Thyroid gland (tissue), 4 donors: ENCODE data around the gene MAP10. TPM values are rescaled to one million over a fixed set of nuclear protein-coding genes. Genes with fewer than 3 reads are reported as not detected.
"Not testable (repeated sequence)": the region's sequence is repeated elsewhere in the genome, so short reads cannot be mapped to it uniquely, and the experiment has no call there.

Experiments used
- DNase-seq, 2 donors: peaks; one replicate each; pipeline ENCODE4 v3.0.0-alpha.2; 2019
- H3K27ac ChIP-seq, 3 donors: fragments of 200-600 bp; sonication (generic); 1 replicate in 2 of 3; 2 replicates in 1 of 3; pipeline ENCODE4 v1.5.1; 2016 to 2019; ENCODE audit warnings: mild to moderate bottlenecking in 1 of 3, moderate library complexity in 1 of 3
- H3K27me3 ChIP-seq: fragments of 200-600 bp; sonication (generic); one replicate; pipeline ENCODE4 v1.5.1; 2019
- H3K36me3 ChIP-seq, 2 donors: fragments of 200-600 bp; sonication (generic); one replicate each; pipeline ENCODE4 v1.5.1; 2016 to 2019
- H3K4me1 ChIP-seq, 2 donors: fragments of 200-600 bp; sonication (generic); one replicate each; pipeline ENCODE4 v1.5.1; 2017 to 2019
- H3K4me3 ChIP-seq, 3 donors: fragments of 200-600 bp; sonication (generic); replicated peaks in 1 of 3; 1 replicate in 2 of 3; 2 replicates in 1 of 3; pipeline ENCODE4 v1.5.1; 2016; ENCODE audit warnings: mild to moderate bottlenecking in 1 of 3
- H3K9me3 ChIP-seq: fragments of 200-600 bp; sonication (generic); one replicate; pipeline ENCODE4 v1.5.1; 2017
- POLR2A ChIP-seq, 2 donors: fragments of 450-650 bp; IDR thresholded peaks; one replicate each; pipeline ENCODE4 v1.6.1; 2017; ENCODE audit warnings: antibody characterized with exemption in 2 of 2, mild to moderate bottlenecking in 2 of 2, moderate library complexity in 1 of 2
- WGBS, 2 donors: methylation state at CpG; one replicate each; pipeline ENCODE4 v1.1.5; 2017; 5-methylcytosine and 5-hydroxymethylcytosine counted together
- intact Hi-C: fragments of 100-400 bp; cut with DNase I; formaldehyde crosslinking; loops from one replicate; pipeline ENCODE4 v1.15.1; 2023
- total RNA-seq, 4 donors: library from RNA; depleted of rRNA; stranded (reverse); fragments of >200 nt; gene quantifications; one replicate each; pipeline ENCODE4 v1.2.3, GENCODE V29; 2016
- TF ChIP-seq, protein P1 (sequence below), 6 experiments: fragments of 200-600 bp in 3 of 6; fragments of 450-650 bp in 3 of 6; sonication (generic) in 3 of 6; IDR thresholded peaks; one replicate each; pipeline ENCODE4 v1.5.1; 2016 to 2019; ENCODE audit warnings: antibody characterized with exemption in 6 of 6, mild to moderate bottlenecking in 2 of 6, inconsistent platforms in 1 of 6, moderate library complexity in 1 of 6

Gene MAP10
- total RNA-seq, 4 donors from 2014 or later: 3.8 to 6.6 (median 4.8) TPM

DNA sequence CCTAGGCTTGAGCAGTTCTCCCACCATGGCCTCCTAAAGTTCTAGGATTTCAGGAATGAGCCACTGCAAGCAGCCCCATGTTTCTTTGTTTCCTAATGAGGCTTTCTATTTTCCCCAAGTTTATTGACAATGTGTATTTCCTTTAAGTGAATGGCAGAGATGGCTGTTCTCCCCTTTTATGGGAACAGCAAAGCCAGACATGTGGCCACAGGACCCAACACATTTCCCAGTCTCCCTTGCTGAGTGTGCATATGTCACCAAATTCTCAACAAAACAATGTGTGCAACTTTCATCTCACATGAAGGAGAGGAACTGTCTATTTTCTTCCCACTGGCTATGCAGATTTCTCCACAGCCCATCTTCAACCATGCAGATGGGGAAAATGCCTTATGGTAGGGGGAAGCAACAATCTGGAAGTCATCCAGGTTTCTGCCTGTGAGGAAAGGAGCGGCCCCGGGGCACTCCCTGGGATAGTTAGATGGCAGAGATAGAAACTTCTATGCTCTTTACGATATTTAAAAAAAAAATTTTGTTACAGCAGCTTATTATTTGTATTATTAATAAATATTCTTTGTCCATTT lies 28.6 kb upstream of the MAP10 start:
- no peak overlapping the region for H3K27ac ChIP-seq
- no peaks in the 10 kb centered on the region for H3K36me3 ChIP-seq
- no peaks in the 10 kb centered on the region for H3K4me1 ChIP-seq
- DNase-seq: no peak
- WGBS, 2 donors: 85 to 86% methylated on average over 3 of the region's 3 CpGs
- no peaks in the 10 kb centered on the region for H3K9me3 ChIP-seq
- TF ChIP-seq POLR2A (IDR thresholded peaks at IDR 0.05): no peak
- TF ChIP-seq, protein P1, sequence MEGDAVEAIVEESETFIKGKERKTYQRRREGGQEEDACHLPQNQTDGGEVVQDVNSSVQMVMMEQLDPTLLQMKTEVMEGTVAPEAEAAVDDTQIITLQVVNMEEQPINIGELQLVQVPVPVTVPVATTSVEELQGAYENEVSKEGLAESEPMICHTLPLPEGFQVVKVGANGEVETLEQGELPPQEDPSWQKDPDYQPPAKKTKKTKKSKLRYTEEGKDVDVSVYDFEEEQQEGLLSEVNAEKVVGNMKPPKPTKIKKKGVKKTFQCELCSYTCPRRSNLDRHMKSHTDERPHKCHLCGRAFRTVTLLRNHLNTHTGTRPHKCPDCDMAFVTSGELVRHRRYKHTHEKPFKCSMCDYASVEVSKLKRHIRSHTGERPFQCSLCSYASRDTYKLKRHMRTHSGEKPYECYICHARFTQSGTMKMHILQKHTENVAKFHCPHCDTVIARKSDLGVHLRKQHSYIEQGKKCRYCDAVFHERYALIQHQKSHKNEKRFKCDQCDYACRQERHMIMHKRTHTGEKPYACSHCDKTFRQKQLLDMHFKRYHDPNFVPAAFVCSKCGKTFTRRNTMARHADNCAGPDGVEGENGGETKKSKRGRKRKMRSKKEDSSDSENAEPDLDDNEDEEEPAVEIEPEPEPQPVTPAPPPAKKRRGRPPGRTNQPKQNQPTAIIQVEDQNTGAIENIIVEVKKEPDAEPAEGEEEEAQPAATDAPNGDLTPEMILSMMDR (IDR thresholded peaks at IDR 0.05): no peak
- intact Hi-C loops: no loop called here
- H3K4me3 ChIP-seq: no peak overlapping the region
- H3K27me3 ChIP-seq: no peaks in the 10 kb centered on the region

DNA sequence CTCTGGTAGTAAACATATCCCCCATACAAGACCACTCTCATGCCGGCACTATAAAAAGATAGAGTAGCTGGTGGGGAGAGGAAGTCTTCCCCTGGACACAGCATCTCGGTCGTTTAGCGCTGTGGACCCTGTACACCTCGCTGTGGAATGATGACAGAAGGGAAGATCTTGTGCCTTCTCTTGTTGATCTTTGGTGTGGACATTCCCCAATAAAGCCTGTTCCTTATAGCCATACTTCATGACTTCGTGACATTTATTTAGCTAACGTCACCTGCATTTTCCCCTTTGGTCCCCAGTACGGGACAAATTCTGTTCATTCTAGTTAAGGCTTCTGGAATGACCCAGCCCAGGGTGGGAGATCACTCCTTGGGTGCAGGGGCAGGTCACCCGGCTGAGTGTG lies 24.9 kb upstream of the MAP10 start:
- DNase-seq: no peak
- WGBS, 2 donors: 93 to 95% methylated on average over 9 of the region's 9 CpGs
- H3K9me3 ChIP-seq: no peaks in the 10 kb centered on the region
- H3K36me3 ChIP-seq: no peaks in the 10 kb centered on the region
- H3K27ac ChIP-seq: no peak overlapping the region
- intact Hi-C loops: no loop called here
- TF ChIP-seq, protein P1 (IDR thresholded peaks at IDR 0.05): no peak
- no peak overlapping the region for H3K4me3 ChIP-seq
- H3K4me1 ChIP-seq: no peaks in the 10 kb centered on the region
- no peaks in the 10 kb centered on the region for H3K27me3 ChIP-seq

DNA sequence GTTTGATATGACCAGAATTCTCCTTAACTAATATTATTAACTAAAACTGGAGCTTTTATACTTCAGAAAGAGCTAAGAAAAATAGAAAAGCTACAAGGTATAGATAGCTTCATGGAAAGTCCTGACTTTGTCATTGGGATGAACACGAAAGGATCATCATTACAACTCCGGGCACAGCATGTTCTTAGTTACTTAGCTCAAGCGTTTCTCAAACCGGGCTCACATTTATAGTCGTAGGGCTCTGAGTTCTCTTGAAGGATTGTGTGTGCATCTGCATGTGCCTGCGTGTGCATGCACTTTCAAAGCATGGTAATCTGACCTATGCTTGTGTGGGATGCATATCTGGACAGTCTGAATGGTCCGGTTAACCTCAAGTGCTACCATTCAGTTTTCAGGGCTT lies 20.4 kb upstream of the MAP10 start:
- H3K27ac ChIP-seq: no peak overlapping the region
- intact Hi-C loops: no loop called here
- H3K4me3 ChIP-seq: no peak overlapping the region
- no peaks in the 10 kb centered on the region for H3K4me1 ChIP-seq
- no peaks in the 10 kb centered on the region for H3K27me3 ChIP-seq
- no peaks in the 10 kb centered on the region for H3K36me3 ChIP-seq
- 87 to 91% methylated on average over 7 of the region's 7 CpGs for WGBS, 2 donors
- TF ChIP-seq, protein P1 (IDR thresholded peaks at IDR 0.05): no peak
- no peaks in the 10 kb centered on the region for H3K9me3 ChIP-seq
- DNase-seq: no peak

DNA sequence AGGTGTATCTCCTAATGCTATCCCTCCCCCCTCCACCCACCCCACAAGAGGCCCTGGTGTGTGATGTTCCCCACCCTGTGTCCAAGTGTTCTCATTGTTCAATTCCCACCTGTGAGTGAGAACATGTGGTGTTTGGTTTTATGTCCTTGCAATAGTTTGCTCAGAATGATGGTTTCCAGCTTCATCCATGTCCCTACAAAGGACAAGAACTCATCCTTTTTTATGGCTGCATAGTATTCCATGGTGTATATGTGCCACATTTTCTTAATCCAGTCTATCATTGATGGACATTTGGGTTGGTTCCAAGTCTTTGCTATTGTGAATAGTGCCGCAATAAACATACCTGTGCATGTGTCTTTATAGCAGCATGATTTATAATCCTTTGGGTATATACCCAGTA lies 19.6 kb upstream of the MAP10 start:
- intact Hi-C loops, DNase-seq, H3K36me3 ChIP-seq, H3K27ac ChIP-seq, H3K9me3 ChIP-seq, H3K4me1 ChIP-seq, H3K27me3 ChIP-seq, H3K4me3 ChIP-seq: not testable (repeated sequence)
- 92 to 100% methylated on average over 1 of the region's 1 CpG for WGBS, 2 donors

DNA sequence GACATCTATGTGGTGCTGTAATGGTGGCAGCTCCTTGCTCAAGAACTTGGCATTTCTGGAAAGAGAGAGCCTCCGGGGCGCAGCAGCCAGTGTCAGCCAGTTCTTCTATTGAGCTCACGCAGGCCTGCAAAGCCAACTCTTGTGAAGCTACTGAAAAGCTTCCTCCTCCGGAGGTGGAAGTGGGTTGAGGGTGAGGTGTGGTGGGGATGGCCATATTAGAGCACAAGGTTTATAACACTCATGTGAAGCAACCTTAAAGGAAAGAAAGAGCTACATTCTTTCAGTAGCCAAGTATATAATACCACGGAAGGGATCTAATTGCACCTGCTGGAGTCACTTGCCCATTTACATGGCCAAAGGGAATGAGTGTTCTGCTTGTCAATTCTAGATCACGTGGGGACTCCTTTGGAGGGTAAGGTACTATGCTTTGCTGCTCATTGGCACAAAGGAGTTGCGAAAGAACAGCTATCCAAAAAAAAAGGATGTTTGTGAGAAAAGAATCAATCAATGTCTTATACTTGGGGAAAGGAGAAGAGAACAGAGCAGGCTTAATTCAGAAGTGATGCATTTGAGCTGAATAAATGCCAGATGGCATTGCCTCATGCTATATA lies 18.3 kb upstream of the MAP10 start:
- Histone ChIP-seq H3K27me3 (no peaks in the 10 kb centered on the region), H3K4me3 (no peak overlapping the region), H3K36me3 (no peaks in the 10 kb centered on the region), H3K9me3 (no peaks in the 10 kb centered on the region), H3K4me1 (no peaks in the 10 kb centered on the region), H3K27ac (no peak overlapping the region)
- TF ChIP-seq POLR2A (IDR thresholded peaks at IDR 0.05): no peak
- TF ChIP-seq, protein P1 (IDR thresholded peaks at IDR 0.05): no peak
- intact Hi-C loops: no loop called here
- WGBS, 2 donors: 89 to 94% methylated on average over 7 of the region's 7 CpGs
- DNase-seq: no peak
